ENCODE results near the gene SNAPC2. TPM values are rescaled to one million over a fixed set of nuclear protein-coding genes. Genes with fewer than 3 reads are reported as not detected.

Gene SNAPC2
- total and polyA plus RNA-seq, 5 donors from 2014 or later = 12.1 to 22.1 (median 17.2) TPM

DNA sequence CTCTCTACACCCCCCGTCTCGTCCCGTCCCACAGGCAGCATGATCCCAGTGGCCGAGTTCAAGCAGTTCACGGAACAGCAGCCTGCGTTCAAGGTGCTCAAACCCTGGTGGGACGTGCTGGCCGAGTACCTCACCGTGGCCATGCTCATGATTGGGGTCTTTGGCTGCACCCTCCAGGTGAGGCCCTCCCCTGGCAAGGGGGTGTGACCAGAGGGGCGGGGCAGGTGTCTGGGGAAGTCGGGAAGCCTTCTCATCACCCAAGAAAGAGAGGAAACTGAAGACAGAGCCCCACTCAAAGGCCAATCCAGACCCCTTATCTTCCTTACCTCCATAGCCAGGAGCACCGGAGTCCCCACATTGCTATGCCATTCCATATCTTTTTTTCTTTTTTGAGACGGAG, 24.6 kb upstream of the SNAPC2 start:
- ATAC-seq (ENCODE audit: low read depth in 2 of 2) (no peak), DNase-seq (no peak)
- Mint-ChIP-seq H3K4me3 (no peak overlapping the region), H3K4me1 (no peaks in the 10 kb centered on the region), H3K27me3 (peaks cover 11% of the 10 kb centered on the region), H3K27ac (no peak overlapping the region), H3K36me3 (no peaks in the 10 kb centered on the region), H3K9me3 (no peaks in the 10 kb centered on the region)
- Histone ChIP-seq H3K9me3 (ENCODE audit: control insufficient read depth in 2 of 2, low read length in 2 of 2) (no peaks in the 10 kb centered on the region), H3K4me3 (ENCODE audit: low read depth, low read length) (no peak overlapping the region), H3K27me3 (ENCODE audit: control insufficient read depth, insufficient read depth, low read length) (no peaks in the 10 kb centered on the region), H3K36me3 (ENCODE audit: control insufficient read depth, insufficient read depth, low read length) (no peaks in the 10 kb centered on the region), H3K4me1 (ENCODE audit: control insufficient read depth, insufficient read depth, low read length, poor library complexity, severe bottlenecking) (no peaks in the 10 kb centered on the region), H3K27ac (ENCODE audit: insufficient read depth, low read length, poor library complexity, severe bottlenecking) (no peak overlapping the region)

DNA sequence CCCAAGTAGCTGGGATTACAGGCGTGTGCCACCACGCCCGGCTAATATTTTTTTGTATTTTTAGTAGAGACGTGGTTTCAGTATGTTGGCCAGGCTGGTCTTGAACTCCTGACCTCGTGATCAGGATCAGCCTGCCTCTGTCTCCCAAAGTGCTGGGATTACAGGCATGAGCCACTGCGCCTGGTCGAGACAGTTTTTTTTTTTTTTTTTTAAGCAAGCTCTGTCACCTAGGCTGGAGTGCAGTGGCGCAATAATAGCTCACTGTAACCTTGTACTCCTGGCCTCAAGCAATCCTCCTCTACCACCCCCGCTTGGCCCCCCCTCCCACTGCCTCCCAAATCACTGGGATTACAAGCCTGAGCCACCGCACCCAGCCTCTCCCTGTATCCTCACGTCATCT, 22.8 kb upstream of the SNAPC2 start:
- no peaks in the 10 kb centered on the region for H3K4me1 ChIP-seq (ENCODE audit: control insufficient read depth, insufficient read depth, low read length, poor library complexity, severe bottlenecking)
- ATAC-seq (ENCODE audit: low read depth in 2 of 2) (no peak), DNase-seq (no peak)
- H3K9me3 Mint-ChIP-seq = no peaks in the 10 kb centered on the region
- H3K9me3 ChIP-seq (ENCODE audit: control insufficient read depth in 2 of 2, low read length in 2 of 2) = no peaks in the 10 kb centered on the region
- H3K36me3 Mint-ChIP-seq = no peaks in the 10 kb centered on the region
- H3K4me3 Mint-ChIP-seq = no peak overlapping the region
- no peak overlapping the region for H3K27ac Mint-ChIP-seq
- peaks cover 5% of the 10 kb centered on the region for H3K27me3 Mint-ChIP-seq
- no peak overlapping the region for H3K4me3 ChIP-seq (ENCODE audit: low read depth, low read length)
- H3K27me3 ChIP-seq (ENCODE audit: control insufficient read depth, insufficient read depth, low read length) = no peaks in the 10 kb centered on the region
- H3K27ac ChIP-seq (ENCODE audit: insufficient read depth, low read length, poor library complexity, severe bottlenecking) = no peak overlapping the region
- peaks cover 0 to 2% (median 0%) of the 10 kb centered on the region in 4 donors for H3K4me1 Mint-ChIP-seq
- H3K36me3 ChIP-seq (ENCODE audit: control insufficient read depth, insufficient read depth, low read length) = no peaks in the 10 kb centered on the region

DNA sequence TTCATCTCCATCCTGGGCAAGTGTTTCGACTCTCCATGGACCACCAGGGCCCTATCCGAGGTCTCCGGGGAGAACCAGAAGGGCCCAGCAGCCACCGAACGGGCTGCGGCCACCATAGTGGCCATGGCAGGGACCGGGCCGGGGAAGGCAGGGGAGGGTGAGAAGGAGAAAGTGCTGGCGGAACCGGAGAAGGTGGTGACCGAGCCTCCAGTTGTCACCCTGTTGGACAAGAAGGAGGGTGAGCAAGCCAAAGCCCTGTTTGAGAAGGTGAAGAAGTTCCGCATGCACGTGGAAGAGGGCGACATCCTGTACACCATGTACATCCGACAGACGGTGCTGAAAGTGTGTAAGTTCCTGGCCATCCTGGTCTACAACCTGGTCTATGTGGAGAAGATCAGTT, 21.2 kb upstream of the SNAPC2 start:
- no peak overlapping the region for H3K4me3 Mint-ChIP-seq
- peaks cover 0 to 4% (median 0%) of the 10 kb centered on the region in 7 donors for H3K9me3 Mint-ChIP-seq
- H3K27me3 Mint-ChIP-seq = peaks cover 14% of the 10 kb centered on the region
- H3K36me3 Mint-ChIP-seq = no peaks in the 10 kb centered on the region
- Histone ChIP-seq H3K36me3 (ENCODE audit: control insufficient read depth, insufficient read depth, low read length) (no peaks in the 10 kb centered on the region), H3K4me1 (ENCODE audit: control insufficient read depth, insufficient read depth, low read length, poor library complexity, severe bottlenecking) (peaks cover 9% of the 10 kb centered on the region), H3K4me3 (ENCODE audit: low read depth, low read length) (no peak overlapping the region), H3K9me3 (ENCODE audit: control insufficient read depth in 2 of 2, low read length in 2 of 2) (no peaks in the 10 kb centered on the region), H3K27ac (ENCODE audit: insufficient read depth, low read length, poor library complexity, severe bottlenecking) (no peak overlapping the region), H3K27me3 (ENCODE audit: control insufficient read depth, insufficient read depth, low read length) (no peaks in the 10 kb centered on the region)
- DNase-seq (no peak), ATAC-seq (ENCODE audit: low read depth in 2 of 2) (no peak)
- peak overlapping the region in 1 of 3 donors; percentile 20 for H3K27ac Mint-ChIP-seq
- H3K4me1 Mint-ChIP-seq = peaks cover 0 to 14% (median 6%) of the 10 kb centered on the region in 4 donors

DNA sequence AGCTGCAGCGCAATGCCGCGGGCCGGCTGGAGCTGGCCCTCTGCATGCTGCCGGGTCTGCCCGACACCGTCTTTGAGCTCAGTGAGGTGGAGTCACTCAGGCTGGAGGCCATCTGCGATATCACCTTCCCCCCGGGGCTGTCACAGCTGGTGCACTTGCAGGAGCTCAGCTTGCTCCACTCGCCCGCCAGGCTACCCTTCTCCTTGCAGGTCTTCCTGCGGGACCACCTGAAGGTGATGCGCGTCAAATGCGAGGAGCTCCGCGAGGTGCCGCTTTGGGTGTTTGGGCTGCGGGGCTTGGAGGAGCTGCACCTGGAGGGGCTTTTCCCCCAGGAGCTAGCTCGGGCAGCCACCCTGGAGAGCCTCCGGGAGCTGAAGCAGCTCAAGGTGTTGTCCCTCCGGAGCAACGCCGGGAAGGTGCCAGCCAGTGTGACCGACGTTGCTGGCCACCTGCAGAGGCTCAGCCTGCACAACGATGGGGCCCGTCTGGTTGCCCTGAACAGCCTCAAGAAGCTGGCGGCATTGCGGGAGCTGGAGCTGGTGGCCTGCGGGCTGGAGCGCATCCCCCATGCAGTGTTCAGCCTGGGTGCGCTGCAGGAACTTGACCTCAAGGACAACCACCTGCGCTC, 20.3 kb upstream of the SNAPC2 start:
- H3K4me1 Mint-ChIP-seq = peaks cover 3 to 20% (median 10%) of the 10 kb centered on the region in 4 donors
- H3K36me3 Mint-ChIP-seq = peaks cover under 1% of the 10 kb centered on the region

DNA sequence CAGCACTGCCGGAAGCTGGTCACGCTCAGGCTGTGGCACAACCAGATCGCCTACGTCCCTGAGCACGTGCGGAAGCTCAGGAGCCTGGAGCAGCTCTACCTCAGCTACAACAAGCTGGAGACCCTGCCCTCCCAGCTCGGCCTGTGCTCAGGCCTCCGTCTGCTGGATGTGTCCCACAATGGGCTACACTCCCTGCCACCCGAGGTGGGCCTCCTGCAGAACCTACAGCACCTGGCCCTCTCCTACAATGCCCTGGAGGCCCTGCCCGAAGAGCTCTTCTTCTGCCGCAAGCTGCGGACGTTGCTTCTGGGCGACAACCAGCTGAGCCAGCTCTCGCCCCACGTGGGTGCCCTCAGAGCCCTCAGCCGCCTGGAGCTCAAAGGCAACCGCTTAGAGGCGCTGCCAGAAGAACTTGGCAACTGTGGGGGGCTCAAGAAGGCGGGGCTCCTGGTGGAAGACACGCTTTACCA, 19.7 kb upstream of the SNAPC2 start:
- H3K36me3 Mint-ChIP-seq = peaks cover 3% of the 10 kb centered on the region
- DNase-seq (no peak), ATAC-seq (ENCODE audit: low read depth in 2 of 2) (no peak)
- peaks cover 9% of the 10 kb centered on the region for H3K27me3 Mint-ChIP-seq
- no peak overlapping the region for H3K27ac ChIP-seq (ENCODE audit: insufficient read depth, low read length, poor library complexity, severe bottlenecking)
- H3K27ac Mint-ChIP-seq = no peak overlapping the region
- peaks cover 5 to 26% (median 13%) of the 10 kb centered on the region in 4 donors for H3K4me1 Mint-ChIP-seq
- no peaks in the 10 kb centered on the region for H3K36me3 ChIP-seq (ENCODE audit: control insufficient read depth, insufficient read depth, low read length)
- H3K4me1 ChIP-seq (ENCODE audit: control insufficient read depth, insufficient read depth, low read length, poor library complexity, severe bottlenecking) = peaks cover 22% of the 10 kb centered on the region
- H3K9me3 Mint-ChIP-seq = peaks cover 0 to 9% (median 0%) of the 10 kb centered on the region in 7 donors
- peak overlapping the region in 1 of 4 donors; percentile 76 for H3K4me3 Mint-ChIP-seq
- no peaks in the 10 kb centered on the region for H3K27me3 ChIP-seq (ENCODE audit: control insufficient read depth, insufficient read depth, low read length)
- H3K4me3 ChIP-seq (ENCODE audit: low read depth, low read length) = no peak overlapping the region
- H3K9me3 ChIP-seq (ENCODE audit: control insufficient read depth in 2 of 2, low read length in 2 of 2) = no peaks in the 10 kb centered on the region

More for the DNA sequence above, 20.3 kb upstream of the SNAPC2 start:
- Mint-ChIP-seq H3K27me3 (peaks cover 9% of the 10 kb centered on the region), H3K4me3 (no peak overlapping the region), H3K9me3 (peaks cover 0 to 6% (median 0%) of the 10 kb centered on the region in 7 donors), H3K27ac (no peak overlapping the region)
- H3K9me3 ChIP-seq (ENCODE audit: control insufficient read depth in 2 of 2, low read length in 2 of 2) = no peaks in the 10 kb centered on the region
- H3K27me3 ChIP-seq (ENCODE audit: control insufficient read depth, insufficient read depth, low read length) = no peaks in the 10 kb centered on the region
- peaks cover 16% of the 10 kb centered on the region for H3K4me1 ChIP-seq (ENCODE audit: control insufficient read depth, insufficient read depth, low read length, poor library complexity, severe bottlenecking)
- no peak for ATAC-seq (ENCODE audit: low read depth in 2 of 2)
- DNase-seq = no peak
- H3K4me3 ChIP-seq (ENCODE audit: low read depth, low read length) = no peak overlapping the region
- no peaks in the 10 kb centered on the region for H3K36me3 ChIP-seq (ENCODE audit: control insufficient read depth, insufficient read depth, low read length)
- H3K27ac ChIP-seq (ENCODE audit: insufficient read depth, low read length, poor library complexity, severe bottlenecking) = no peak overlapping the region

DNA sequence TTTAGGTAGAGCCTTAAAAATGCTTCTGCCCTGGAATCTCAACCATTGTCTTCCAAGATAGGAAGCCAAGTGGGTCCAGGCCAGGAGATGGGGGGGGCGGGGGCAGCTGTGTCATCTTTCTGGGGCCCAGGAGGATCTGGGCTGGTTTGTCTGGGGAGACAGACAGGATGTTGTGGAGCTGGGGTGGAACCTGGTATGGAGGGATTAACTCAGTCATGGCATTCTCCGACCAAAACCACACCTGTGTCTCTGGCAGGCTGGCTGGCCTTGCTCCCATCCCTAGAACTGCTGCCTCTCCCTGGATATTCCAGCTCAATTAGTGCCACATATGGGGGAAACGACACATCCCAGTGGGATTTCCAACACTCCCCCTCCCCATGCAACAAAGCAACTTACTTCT, 19.2 kb upstream of the SNAPC2 start:
- ATAC-seq (ENCODE audit: low read depth in 2 of 2) = no peak
- H3K4me1 ChIP-seq (ENCODE audit: control insufficient read depth, insufficient read depth, low read length, poor library complexity, severe bottlenecking) = peaks cover 27% of the 10 kb centered on the region
- peaks cover 5 to 31% (median 16%) of the 10 kb centered on the region in 4 donors for H3K4me1 Mint-ChIP-seq
- H3K4me3 ChIP-seq (ENCODE audit: low read depth, low read length) = no peak overlapping the region
- H3K36me3 Mint-ChIP-seq = peaks cover 6% of the 10 kb centered on the region
- no peaks in the 10 kb centered on the region for H3K27me3 ChIP-seq (ENCODE audit: control insufficient read depth, insufficient read depth, low read length)
- H3K9me3 ChIP-seq (ENCODE audit: control insufficient read depth in 2 of 2, low read length in 2 of 2) = no peaks in the 10 kb centered on the region
- H3K27ac Mint-ChIP-seq = peak overlapping the region in 1 of 3 donors; percentile 32
- peaks cover 9% of the 10 kb centered on the region for H3K27me3 Mint-ChIP-seq
- no peak overlapping the region for H3K27ac ChIP-seq (ENCODE audit: insufficient read depth, low read length, poor library complexity, severe bottlenecking)
- no peak for DNase-seq
- H3K9me3 Mint-ChIP-seq = peaks cover 0 to 9% (median 0%) of the 10 kb centered on the region in 7 donors
- H3K36me3 ChIP-seq (ENCODE audit: control insufficient read depth, insufficient read depth, low read length) = no peaks in the 10 kb centered on the region
- H3K4me3 Mint-ChIP-seq = peak overlapping the region in 1 of 4 donors; percentile 76

DNA sequence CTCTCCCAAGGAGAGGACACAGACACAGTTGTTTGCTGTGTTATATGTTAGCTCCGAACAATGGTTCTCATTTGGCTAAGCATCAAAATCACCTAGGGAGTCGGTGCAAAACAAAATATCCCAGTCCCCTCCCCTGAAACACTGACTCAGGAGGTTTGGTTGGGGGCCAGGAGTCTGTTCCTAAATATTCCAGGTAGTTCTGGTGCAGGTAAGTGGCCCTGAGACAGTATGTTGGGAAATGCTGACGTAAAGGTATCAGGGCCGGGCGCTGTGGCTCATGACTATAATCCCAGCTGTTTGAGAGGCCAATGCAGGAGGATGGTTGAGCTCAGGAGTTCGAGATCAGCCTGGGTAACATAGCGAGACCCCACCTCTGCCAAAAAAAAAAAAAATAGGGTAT, 18.8 kb upstream of the SNAPC2 start:
- H3K4me1 ChIP-seq (ENCODE audit: control insufficient read depth, insufficient read depth, low read length, poor library complexity, severe bottlenecking) = peaks cover 31% of the 10 kb centered on the region
- H3K27ac ChIP-seq (ENCODE audit: insufficient read depth, low read length, poor library complexity, severe bottlenecking) = no peak overlapping the region
- peaks cover 9% of the 10 kb centered on the region for H3K27me3 Mint-ChIP-seq
- DNase-seq = no peak
- peak overlapping the region in 1 of 3 donors; percentile 32 for H3K27ac Mint-ChIP-seq
- no peaks in the 10 kb centered on the region for H3K9me3 ChIP-seq (ENCODE audit: control insufficient read depth in 2 of 2, low read length in 2 of 2)
- peaks cover 0 to 9% (median 0%) of the 10 kb centered on the region in 7 donors for H3K9me3 Mint-ChIP-seq
- no peak overlapping the region for H3K4me3 ChIP-seq (ENCODE audit: low read depth, low read length)
- no peaks in the 10 kb centered on the region for H3K27me3 ChIP-seq (ENCODE audit: control insufficient read depth, insufficient read depth, low read length)
- H3K36me3 ChIP-seq (ENCODE audit: control insufficient read depth, insufficient read depth, low read length) = no peaks in the 10 kb centered on the region
- ATAC-seq (ENCODE audit: low read depth in 2 of 2) = no peak
- no peak overlapping the region for H3K4me3 Mint-ChIP-seq
- peaks cover 5 to 35% (median 16%) of the 10 kb centered on the region in 4 donors for H3K4me1 Mint-ChIP-seq
- peaks cover 6% of the 10 kb centered on the region for H3K36me3 Mint-ChIP-seq

DNA sequence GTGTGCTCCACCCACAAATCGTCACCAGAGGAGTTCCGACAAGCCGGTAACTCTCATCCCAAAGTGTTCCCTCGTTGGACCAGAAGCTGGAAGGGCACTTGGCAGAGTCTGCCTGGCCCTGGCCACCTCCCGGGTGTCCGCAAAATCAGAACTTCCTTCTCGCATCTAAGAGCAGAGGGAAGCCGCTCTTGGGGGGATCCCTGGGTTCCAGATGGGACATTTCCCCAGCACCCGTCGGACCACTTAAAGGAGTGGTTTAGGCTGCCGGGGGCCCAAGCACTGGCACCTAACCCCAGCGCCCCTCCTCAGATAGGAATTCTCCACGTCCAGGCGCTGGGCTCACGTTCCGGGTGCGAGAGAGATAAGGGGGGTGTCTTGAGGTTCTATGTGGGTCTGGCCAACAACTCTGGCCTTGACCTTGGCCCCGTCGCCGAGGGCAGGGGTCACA, 17.3 kb upstream of the SNAPC2 start:
- H3K9me3 ChIP-seq (ENCODE audit: control insufficient read depth in 2 of 2, low read length in 2 of 2) = no peaks in the 10 kb centered on the region
- ATAC-seq (ENCODE audit: low read depth in 2 of 2) = no peak
- H3K36me3 Mint-ChIP-seq = peaks cover 6% of the 10 kb centered on the region

More for the DNA sequence above, 17.3 kb upstream of the SNAPC2 start:
- peak overlapping the region; percentile 77 for H3K4me3 ChIP-seq (ENCODE audit: low read depth, low read length)
- Mint-ChIP-seq H3K27ac (peak overlapping the region; percentile 74 to 94 (median 88)), H3K4me3 (peak overlapping the region; percentile 90 to 99 (median 94)), H3K27me3 (peaks cover 9% of the 10 kb centered on the region), H3K4me1 (peaks cover 5 to 44% (median 18%) of the 10 kb centered on the region in 4 donors), H3K9me3 (peaks cover 0 to 9% (median 0%) of the 10 kb centered on the region in 7 donors)
- peak overlapping the region; percentile 85 for H3K27ac ChIP-seq (ENCODE audit: insufficient read depth, low read length, poor library complexity, severe bottlenecking)
- no peak for DNase-seq
- H3K4me1 ChIP-seq (ENCODE audit: control insufficient read depth, insufficient read depth, low read length, poor library complexity, severe bottlenecking) = peaks cover 38% of the 10 kb centered on the region
- no peaks in the 10 kb centered on the region for H3K36me3 ChIP-seq (ENCODE audit: control insufficient read depth, insufficient read depth, low read length)
- no peaks in the 10 kb centered on the region for H3K27me3 ChIP-seq (ENCODE audit: control insufficient read depth, insufficient read depth, low read length)

Data from CD4-positive, CD25-positive, alpha-beta regulatory T cell (primary cell).